CD4-positive, alpha-beta T cell treated with Interferon alpha-2 for 1 hour (primary cell): ENCODE results near the gene PAEP.
"Not testable (repeated sequence)": the region's sequence is repeated elsewhere in the genome, so short reads cannot be mapped to it uniquely, and the experiment has no call there.

Experiments
- DNase-seq, 2 donors: peaks; one replicate each; pipeline ENCODE4 v3.0.0-alpha.2; 2020 to 2022

Gene PAEP

DNA sequence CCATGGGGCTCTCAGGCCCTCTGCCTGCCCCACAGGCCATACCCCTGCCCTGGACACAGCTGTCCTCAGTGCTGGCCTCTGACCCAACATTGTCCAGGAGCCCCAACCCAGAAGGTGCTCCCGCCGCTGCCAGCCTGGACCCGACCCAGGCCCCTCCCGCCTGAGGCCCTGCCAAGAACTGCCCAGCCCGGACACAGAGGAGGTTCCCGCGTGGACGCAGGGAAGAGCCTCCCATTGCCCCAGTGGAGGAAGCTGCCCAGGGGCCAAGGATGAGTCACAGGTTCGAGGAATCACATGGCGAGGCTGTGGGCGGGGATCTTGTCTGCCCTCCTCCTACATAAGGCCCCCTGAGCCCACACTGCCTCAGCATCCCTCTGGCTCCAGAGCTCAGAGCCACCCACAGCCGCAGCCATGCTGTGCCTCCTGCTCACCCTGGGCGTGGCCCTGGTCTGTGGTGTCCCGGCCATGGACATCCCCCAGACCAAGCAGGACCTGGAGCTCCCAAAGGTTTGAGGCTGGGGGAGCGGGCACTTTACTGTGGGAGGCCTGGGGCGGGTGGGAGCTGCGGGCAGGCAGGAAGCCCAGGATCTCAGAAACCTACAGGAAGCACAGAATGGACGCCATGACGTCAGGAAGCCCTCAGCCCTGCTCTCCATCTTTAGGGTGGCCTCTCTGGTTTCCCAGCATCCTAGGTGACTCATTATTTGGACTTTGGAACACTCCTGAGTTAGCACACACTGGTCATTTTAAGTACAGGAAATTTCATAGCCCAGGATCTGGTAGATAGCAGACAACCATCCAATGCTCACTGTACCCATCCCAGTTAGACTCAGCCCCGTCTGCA is at the start of gene PAEP:
Gene PAEP, plus strand, starts transcription at position 366 of the 844 bp plus-strand sequence.
- no peak for DNase-seq

DNA sequence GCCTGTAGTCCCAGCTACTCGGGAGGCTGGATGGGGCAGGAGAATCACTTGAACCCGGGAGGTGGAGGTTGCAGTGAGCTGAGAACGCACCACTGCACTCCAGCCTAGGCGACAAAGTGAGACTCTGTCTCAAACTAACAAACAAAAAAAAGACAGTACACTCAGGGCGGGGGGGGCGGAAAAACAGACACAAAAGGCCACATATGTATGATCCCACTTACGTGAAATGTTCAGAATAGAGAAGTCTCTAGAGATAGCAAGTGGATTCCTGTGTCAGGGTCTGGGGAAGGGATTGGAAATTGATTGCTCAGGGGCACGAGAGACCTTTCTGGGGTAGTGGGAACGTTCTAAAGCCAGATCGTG is 49.3 kb upstream of the PAEP start:
- DNase-seq: no peak

DNA sequence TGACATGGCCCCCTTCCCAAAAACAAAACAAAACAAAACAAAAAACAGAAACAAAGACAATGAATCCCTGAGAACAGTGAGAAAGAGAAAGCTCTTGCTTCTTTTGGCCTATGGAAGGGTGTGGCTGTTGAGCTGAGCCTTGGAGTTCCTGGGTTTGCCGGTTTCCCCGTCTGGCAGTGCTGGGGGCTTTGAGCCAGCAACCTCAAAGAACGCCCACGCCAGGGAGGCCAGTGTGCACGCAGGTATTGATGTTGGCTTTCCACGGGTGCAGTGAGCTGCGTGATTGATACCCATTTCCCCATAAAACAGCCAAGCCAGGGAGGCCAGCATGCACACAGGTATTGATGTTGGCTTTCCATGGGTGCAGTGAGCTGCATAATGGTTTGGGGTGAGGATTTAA is 48.7 kb upstream of the PAEP start:
- no peak for DNase-seq

DNA sequence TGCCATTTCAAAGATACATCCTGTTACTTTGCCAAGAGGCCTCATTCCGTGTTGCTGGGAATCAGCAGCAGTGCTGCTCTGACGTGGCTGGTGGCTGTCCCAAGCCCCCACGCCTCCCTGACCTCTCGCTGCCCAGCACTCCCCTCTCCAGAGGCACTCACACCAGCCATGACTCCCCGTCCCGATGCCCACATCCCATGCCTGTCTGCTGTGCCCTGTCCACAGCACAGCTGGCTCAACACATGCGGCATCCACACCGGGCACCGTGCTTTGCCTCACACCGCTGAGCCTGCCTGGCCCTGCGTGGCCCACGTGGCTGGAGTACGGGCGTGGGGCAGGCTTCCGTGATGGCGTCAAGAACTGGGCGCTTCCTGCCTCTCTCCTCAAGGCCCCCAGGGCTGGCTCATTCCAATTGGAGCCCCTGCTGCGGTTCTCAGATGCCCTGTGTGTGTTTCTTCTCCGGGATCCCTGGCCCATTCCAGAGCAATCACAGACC is 48.2 kb upstream of the PAEP start:
- no peak for DNase-seq

DNA sequence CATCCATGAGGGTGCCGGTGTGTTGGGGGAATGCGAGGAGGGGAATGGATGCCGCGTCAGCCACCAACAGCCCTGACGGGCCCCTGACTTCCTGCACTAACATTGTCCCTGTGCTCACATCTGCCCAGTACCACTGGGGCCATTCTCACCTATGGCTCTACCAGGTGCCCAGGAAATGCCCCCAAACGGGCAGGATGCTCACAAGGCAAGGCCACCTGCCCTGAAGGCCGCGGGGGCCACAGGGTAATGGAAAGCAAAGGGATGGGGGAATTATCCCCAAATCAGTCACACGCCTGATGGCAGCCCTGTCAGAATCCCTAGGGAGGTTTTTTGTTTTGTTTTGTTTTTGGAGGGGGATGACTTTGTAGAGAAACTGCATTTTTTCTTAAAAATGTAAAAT is 47.6 kb upstream of the PAEP start:
- not testable (repeated sequence) for DNase-seq

DNA sequence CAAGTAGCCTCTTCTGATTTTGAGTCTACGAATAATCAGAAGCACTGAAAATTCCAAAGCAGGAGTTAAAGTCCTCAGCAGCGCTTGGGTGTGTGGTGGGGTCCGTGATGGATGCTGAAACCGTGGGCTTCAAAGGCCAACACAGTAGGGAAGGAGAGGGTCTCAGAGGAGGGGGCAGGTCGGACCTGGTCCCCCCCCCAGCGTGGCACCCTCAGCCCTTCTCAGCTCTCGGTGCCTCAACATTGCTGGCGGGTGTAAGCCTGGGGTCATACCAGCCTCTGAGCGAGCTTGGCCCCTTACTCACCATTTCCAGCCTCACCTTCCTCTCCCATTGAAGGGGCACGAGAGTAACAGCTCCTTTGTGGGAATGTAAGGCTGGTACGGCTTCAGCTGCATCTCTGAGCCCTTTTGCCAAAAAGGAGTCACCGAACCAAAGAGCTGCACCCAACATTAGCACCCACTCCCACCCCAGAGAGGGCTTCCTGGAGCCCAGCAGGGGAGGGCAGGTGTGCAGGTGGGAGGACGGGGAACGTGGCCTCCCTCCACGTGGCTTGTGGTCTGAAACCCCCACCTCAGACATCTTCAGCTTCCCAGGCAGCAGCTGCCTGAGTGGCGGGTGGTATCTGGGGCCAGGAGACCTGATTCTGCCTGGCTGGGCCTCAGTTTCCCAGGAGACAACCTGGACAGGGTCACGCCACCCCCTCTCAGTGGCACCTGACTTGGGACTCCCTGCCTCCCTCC is 47.0 kb upstream of the PAEP start:
- DNase-seq: no peak

DNA sequence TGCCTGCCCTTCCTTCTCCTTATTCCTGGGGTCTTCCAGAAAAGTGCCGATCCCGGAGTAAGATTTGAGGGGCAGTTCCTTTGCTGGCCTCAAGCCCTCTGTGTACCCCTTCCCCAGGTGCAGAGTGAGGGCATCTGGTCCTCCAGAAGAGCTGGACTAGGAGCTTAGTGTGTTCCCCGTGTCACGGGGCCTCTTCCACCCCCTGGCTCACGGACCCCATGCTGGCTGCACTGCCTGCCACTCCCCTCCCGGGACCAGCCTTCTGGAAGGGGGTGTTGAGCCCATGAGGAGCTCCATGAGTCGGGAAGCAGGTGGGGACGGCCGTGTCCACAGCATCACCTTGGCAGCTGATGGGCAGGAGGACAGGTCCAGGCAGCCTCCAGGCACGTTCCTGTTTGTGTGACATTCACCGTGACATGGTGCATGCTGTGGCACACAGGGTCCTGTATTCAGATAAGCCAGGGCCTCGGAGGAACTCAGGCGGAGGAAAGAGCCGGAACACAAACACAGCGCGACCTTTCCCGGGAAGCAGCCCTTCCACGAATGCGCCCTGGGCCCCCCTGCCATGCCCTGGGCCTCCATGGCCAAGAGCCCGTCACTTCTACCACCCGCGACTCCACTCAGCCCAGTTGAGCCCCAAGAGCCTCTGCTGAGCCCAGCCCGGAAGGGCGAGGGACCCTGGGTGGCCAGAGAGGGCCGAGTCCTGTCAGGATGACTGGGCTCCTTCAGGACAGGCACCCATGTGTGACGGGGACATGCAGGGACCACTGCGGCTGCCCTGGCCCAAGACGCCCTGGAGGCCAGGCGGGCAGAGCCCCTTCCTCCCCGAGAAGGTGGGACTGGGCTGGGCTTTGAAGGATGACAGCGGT is 46.2 kb upstream of the PAEP start:
- DNase-seq: no peak

DNA sequence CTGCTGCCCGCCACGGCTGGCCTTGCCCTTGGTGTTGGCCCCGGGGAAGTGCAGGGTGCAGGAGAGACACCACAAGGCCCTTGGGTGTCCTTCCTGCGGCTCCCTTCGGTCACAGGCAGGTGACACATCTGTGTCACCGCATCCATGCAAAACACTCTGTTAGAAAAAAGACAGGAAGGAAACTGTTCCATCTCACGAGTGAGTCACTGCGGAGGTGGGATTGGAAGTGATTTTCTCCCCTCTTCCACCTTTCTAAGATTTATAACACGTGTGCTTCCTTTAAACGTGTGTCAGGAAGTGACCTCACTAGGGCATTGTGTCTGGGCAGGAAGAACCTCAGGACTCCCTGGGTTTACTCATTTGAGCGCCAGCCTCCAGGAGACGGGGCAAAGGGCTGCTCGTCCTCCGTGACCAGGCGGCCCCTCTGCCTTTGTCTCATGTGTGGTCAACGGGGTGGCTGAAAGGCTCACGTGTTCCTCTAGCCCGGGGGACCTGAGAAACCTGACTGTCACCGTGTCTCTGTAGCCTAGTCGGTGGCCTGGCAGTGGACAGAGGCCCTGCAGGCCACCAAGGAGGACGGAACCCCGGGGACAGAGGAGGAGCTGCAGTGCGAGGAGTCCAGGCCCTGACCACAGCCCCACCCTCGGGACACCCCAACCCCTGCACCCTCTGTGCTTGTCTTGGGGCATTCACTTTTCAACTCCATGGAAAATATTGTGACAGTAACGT is 45.3 kb upstream of the PAEP start:
- no peak for DNase-seq

DNA sequence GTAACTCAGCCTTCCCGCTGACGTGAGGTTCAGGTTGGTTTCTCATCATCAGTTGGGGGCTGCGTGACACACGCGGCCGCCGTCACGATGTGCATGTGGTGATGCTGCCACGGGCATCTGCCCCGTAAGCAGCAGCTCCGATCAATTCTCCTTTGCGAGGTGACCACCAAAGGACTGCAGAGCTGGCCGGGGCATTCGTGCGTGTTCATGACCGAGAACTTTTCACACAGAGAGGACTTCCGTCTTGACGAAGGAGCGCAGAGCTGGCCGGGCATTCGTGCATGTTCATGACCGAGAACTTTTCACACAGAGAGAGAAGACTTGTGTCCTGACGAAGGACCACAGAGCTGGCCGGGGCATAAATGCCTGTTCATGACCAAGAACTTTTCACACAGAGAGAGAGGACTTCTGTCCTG is 44.1 kb upstream of the PAEP start:
- no peak for DNase-seq

DNA sequence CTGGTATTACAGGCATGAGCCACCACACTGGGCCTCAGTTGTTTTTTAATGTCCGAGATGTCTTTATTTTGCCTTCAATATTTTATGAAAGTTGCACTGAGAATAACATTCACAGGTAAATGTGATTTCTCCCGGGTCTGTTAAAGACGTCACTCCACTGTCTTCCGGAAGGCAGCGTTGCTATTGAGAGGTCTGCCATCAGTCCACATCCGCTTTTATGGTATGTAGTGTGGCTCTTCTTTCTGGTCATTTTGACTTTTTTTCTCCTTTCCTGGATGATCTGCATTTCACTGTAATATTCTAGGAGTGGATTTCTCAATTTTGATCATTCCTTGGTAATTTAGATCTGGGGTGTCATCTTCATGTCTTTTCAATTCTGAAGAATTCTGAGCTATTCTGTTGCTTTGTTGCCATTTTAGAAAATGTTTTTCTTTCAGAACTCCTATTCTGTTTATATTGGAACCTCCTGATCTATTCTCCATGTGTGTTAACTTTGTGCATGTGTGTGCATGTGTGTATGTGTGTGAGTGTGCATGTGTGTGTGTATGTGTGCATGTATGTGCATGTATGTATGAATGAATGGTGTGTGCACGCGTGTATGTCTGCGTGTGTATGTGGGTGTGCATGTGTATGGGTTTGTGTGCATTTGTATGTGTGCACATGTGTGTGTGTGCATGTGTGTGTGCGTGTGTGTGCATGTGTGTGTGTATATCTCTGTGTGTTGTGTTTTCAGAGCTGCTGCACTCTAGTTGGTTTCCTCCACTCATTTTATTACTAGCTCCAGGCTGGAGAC is 42.2 kb upstream of the PAEP start:
- DNase-seq: no peak

DNA sequence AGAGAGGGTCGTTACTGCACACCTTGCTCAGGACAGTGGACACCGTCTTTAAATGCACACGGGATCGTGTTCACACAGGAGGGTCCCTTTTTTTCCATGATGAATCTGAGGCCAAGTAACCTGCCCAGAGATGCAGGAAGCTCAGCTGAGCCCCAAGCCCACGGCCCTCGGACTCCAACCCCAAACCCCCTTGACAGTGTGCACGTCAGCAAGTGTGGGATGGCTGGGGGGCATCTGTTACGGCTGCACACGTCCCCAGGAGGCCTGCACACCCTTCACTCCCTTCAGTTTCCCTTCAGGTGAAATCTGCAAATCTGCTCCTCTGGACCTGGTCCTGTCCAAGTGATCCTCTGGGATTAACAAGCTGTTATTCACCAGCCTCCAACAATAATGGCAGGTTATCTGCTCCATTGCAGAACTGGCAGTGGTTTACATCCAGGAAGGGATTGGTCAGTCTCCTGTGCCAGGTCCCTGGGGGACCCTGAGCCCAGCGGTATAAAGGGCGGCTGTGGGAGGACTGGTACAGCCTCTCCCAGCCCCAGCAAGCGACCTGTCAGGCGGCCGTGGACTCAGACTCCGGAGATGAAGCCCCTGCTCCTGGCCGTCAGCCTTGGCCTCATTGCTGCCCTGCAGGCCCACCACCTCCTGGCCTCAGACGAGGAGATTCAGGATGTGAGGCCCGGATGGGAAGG is 40.5 kb upstream of the PAEP start, which contains the start of gene LCN1:
Gene LCN1, plus strand, starts transcription at position 525 of the 692 bp plus-strand sequence. Its CDS starts 58 bp downstream, at position 583.
- DNase-seq: no peak

DNA sequence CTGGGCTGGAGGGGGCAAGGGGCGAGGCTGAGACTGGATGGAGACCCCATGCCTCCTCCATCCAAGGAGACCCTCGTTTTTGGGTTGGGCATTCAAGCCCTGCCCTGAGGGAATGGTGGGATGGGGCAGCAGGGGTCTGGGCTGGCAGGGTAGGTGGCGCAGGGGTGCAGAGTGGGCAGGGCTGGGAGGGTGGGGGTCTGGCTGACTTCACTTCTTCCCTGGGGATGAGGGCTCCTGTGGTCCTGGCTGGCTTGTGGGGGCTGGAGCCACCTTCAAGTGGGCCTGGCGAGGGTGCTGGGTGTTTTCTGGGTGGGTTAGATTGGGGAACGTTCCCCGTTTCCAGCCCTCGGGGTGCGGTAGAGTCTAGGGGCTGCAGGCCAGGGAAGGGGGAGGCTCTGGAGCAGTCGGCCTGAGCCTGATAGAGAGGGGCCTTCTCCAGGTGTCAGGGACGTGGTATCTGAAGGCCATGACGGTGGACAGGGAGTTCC is 39.9 kb upstream of the PAEP start:
- no peak for DNase-seq

DNA sequence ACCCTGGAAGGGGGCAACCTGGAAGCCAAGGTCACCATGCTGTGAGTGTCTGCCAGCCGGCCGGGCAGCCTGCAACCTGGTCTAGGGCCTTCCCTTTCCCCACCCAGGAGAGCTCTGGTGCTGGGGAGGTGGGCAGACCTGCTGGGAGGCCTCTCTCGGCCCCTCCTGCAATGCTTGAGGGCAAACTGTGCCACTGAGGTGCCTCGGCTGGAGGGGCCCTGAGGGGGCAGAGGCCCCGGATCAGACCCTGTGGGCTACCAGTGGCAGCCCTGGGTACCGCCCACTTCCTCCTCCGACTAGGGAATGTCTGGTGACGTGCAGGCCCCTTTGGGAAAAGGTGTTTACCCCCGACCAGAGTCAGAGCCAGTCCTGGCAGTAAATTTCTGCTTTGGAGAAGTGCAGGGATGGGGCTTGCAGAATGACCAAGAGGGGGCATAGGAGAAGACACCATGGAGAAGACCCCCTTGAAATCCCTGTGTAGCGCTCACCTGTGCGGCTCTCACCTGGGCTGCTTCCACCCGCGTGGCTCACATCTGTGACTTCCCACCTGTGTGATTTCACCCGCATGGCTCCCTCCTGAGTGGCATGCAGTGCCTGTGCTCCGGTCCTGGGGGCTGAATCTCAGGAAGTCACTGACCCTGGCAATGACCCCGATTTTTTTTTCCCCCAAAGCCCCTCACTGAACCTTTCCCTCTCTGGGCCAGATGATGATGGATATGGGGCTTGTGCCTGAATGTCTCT is 39.2 kb upstream of the PAEP start:
- no peak for DNase-seq

DNA sequence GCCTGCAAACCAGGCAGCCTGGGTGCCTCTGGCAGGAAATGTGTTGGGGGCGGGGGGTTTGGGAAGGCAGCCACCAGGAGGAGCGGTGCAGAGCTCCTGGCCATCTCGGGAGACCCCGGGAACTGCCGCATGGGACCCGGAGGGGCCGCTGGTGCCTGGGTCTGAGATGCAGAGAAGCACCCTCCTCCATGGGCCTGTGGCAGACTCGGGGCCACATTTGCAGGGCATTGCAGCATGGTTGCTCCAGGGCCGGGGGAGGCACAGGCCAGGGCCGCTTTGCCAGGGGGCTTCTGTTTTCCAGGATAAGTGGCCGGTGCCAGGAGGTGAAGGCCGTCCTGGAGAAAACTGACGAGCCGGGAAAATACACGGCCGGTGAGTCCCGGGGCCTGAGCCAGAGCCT is 38.6 kb upstream of the PAEP start:
- DNase-seq: no peak

DNA sequence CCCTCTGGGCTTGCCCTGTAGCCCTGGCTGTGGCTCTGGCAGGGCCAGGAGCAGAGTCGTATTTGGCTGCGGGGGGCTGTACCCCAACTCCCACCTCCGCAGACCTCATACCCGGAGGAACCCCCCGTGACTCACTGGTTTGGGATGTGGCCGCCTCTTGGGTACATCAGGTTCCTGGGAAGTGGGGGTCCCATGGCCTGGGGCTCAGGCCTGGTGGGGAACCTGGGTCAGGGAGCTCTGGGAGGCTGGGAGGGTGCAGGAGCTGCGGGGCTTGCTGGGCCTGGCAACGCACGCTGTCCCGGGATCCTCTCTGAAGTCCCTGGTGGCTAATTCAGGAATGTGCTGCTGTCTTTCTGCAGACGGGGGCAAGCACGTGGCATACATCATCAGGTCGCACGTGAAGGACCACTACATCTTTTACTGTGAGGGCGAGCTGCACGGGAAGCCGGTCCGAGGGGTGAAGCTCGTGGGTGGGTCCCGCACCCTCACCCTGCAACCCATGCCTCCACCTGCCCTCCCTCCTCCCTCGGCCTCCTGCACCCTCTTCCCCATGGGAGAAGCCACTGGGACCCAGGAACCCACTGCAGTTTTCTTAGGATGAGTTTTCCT is 37.9 kb upstream of the PAEP start:
- DNase-seq: no peak

DNA sequence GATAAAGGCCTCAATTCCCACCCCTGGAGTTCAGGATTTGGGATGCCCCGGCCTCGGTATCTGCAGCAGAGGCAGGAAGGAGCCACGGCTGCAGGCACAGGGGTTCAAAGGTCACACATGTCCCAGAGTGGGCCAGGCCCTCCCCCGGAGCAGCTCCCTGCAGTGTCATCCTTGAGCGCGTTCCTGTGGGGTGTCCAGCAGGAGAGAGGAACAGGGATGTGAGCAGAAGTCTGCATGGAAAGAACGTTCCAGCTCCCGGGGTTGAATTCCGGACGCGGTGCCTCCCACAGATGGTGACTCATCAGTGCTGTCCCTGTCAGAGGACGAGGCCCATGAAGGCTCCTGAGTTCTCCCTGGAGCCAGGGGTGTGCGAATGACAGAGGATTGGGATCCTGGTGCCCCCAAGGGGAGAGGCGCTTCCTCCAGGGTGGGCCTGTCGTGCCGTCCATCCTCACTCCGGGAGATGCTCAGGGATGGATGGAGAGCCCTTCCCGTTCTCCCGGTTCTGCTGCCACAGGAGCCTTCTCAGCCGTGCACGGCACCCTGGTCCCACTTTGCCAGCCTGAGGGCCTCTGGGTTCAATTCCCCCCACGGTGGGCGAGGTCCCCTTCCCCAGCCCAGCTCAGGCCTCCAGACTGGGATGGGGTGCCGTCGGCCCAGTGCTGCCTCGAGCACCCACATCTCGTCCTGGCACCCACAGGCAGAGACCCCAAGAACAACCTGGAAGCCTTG is 37.3 kb upstream of the PAEP start:
- DNase-seq: no peak

DNA sequence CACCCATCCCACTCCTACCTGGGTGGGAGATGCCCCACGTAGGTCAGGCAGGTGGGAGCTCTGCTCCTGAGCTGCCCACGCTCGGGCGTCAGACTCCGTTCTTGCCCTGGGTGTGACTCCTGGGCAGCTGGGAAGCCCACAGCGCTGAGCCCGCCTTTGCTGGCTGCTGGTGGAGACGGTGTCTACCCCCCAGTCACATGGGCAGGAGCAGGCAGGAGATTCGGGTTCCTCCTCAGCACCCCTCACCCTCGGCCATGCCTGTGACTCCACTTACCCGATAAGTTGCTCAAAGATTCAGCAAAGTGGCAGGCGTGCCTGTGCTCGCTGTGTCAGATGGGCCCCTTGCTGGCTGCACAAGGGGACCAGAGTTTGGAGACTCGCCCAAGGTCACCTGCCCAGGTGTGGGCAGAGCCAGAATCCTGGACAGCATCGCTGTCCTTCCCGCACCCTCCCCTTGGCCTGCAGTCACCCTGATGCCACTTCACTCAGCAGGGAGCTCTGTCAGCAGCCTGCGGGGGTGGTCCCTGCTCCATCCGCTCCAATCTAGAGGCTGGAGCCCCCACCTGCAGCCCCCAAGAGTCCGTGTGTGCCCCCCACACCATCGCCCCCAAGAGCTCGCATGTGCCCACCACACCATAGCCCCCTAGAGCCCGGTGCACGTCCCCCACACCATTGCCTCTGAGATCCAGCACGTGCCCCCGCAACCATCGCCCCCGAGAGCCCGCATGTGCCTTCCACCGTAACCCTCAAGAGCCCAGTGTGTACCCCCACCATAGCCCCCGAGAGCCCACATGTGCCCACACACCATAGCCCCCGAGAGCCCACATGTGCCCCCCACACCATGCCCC is 36.1 kb upstream of the PAEP start:
- no peak for DNase-seq
